Erythroblast (primary cell): ENCODE results near the gene MAP1LC3B2.

Experiments used
- GATA1 ChIP-seq: IDR thresholded peaks from 2 replicates; pipeline ENCODE4 v1.6.1; 2011; ENCODE audit warnings: low read depth, mild to moderate bottlenecking, control low read depth, low read length, moderate library complexity
- POLR2A ChIP-seq: IDR thresholded peaks from 2 replicates; pipeline ENCODE4 v1.6.1; 2011; ENCODE audit warnings: mild to moderate bottlenecking, low read length

DNA sequence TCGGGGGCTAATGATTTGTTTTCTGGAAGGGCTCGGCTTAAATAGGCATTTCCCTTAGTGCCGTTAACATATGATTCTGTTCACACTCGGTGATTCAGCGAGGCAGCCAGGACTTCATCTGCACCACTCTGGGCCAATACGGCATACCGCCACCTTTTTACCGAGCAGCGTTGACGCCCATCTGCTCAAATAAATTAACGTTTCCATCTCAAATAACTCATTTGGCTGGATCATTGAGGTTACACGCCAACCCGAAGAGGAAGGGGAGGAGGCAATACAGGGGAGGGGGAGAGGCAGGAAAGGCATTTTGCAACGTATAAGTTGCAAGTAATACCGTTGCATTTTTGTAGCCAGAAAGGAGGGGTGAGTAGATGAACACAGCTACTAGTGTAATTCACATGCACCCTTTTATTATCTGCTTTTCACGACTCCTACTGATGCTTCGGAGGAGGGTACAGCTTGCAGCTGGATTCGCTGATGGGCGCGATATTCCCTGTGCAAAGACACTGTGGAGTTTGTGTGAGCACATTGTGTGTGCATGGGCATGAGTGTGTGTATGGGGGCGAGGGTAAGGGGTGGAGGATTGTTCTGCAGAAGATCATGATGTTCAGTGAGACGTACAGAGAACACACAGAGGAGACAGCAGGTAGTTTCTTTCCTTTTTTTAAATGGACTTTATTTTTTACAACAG is 45.9 kb downstream of the MAP1LC3B2 start:
- TF ChIP-seq POLR2A (no peak), GATA1 (no peak)
